ENCODE results near the gene TBL1X. TPM values are rescaled to one million over a fixed set of nuclear protein-coding genes. Genes with fewer than 3 reads are reported as not detected.

Gene TBL1X
- total and polyA plus RNA-seq, 2 experiments from 2014 or later: 8.7 to 26.9 TPM

GRCh38 chrX:9529223-9529622 lies 64.4 kb downstream of the TBL1X start (continued):
- TF ChIP-seq ZNF331 (CRISPR knock-in tag; IDR thresholded peaks at IDR 0.05; ENCODE audit: low read depth): no peak
- TF ChIP-seq EZH2phosphoT487 (IDR thresholded peaks at IDR 0.05; ENCODE audit: unreplicated experiment): no peak
- TF ChIP-seq CREB1 (CRISPR knock-in tag; IDR thresholded peaks at IDR 0.05; ENCODE audit: low read depth): no peak
- TF ChIP-seq NANOG (IDR thresholded peaks at IDR 0.05; ENCODE audit: borderline replicate concordance): no peak
- no peak for TF ChIP-seq CTCF (conservative IDR thresholded peaks at IDR 0.05; ENCODE audit: low read depth in 2 of 2)
- TF ChIP-seq ZNF114 (CRISPR knock-in tag; IDR thresholded peaks at IDR 0.05): no peak

GRCh38 chrX:9530848-9531274 lies 66.0 kb downstream of the TBL1X start:
- peaks cover 70% of the 10 kb centered on the region for H3K4me1 Mint-ChIP-seq
- TF ChIP-seq EZH2phosphoT487 (IDR thresholded peaks at IDR 0.05; ENCODE audit: unreplicated experiment) (no peak), JUNB (IDR thresholded peaks at IDR 0.05; ENCODE audit: unreplicated experiment) (no peak), ZNF114 (CRISPR knock-in tag; IDR thresholded peaks at IDR 0.05) (no peak), REST (IDR thresholded peaks at IDR 0.05; ENCODE audit: unreplicated experiment) (no peak), EZH2 (IDR thresholded peaks at IDR 0.05; ENCODE audit: low read depth, unreplicated experiment) (no peak), ETS1 (IDR thresholded peaks at IDR 0.05) (no peak), ZNF331 (CRISPR knock-in tag; IDR thresholded peaks at IDR 0.05; ENCODE audit: low read depth) (no peak), POLR2AphosphoS5 (IDR thresholded peaks at IDR 0.05; ENCODE audit: low read depth) (no peak), STAT1 (IDR thresholded peaks at IDR 0.05; ENCODE audit: unreplicated experiment) (no peak), NANOG (IDR thresholded peaks at IDR 0.05; ENCODE audit: borderline replicate concordance) (no peak), CTCF (conservative IDR thresholded peaks at IDR 0.05; ENCODE audit: low read depth in 2 of 2) (no peak), CREB1 (CRISPR knock-in tag; IDR thresholded peaks at IDR 0.05; ENCODE audit: low read depth) (no peak)

More at GRCh38 chrX:9530848-9531274, 66.0 kb downstream of the TBL1X start:
- Histone ChIP-seq H3K4me1 (ENCODE audit: insufficient read depth) (peaks cover 29% of the 10 kb centered on the region), H3K9me2 (ENCODE audit: insufficient read depth) (no peaks in the 10 kb centered on the region), H3F3A (replicated peaks; ENCODE audit: low read depth) (no peaks in the 10 kb centered on the region), H3K36me3 (ENCODE audit: insufficient read depth) (no peaks in the 10 kb centered on the region), H4K20me1 (replicated peaks; ENCODE audit: insufficient read depth) (no peaks in the 10 kb centered on the region), H3K79me2 (replicated peaks; ENCODE audit: insufficient read depth) (peaks cover 38% of the 10 kb centered on the region), H3K4me2 (0 out of 2 replicates have a peak overlapping the region, but pooled peaks have one; percentile 18), H3K27me3 (ENCODE audit: insufficient read depth) (no peaks in the 10 kb centered on the region), H3K27ac (ENCODE audit: low read depth) (peak overlapping the region; percentile 88), H2AFZ (no peak overlapping the region), H3K4me3 (no peak overlapping the region)
- no peaks in the 10 kb centered on the region for H3K9me3 Mint-ChIP-seq
- peaks cover 3% of the 10 kb centered on the region; the same call in 2 of the 3 replicates for H3K36me3 Mint-ChIP-seq (ENCODE audit: low read depth)
- H3K27me3 Mint-ChIP-seq (ENCODE audit: insufficient read depth, low read depth, poor library complexity): peaks cover 2% of the 10 kb centered on the region
- DNase-seq (ENCODE audit: low spot score): peak; percentile 84
- ATAC-seq: peak; percentile 84
- peak overlapping the region; percentile 59; the same call in 2 of the 3 replicates for H3K4me3 Mint-ChIP-seq
- H3K27ac Mint-ChIP-seq: peak overlapping the region; percentile 96

Data from GM23338 (cell line).